ENCODE measurements around the gene PKD2L1.

The PKD2L1 gene

GRCh38 chr10:100239851-100240250, 90.2 kb downstream of the PKD2L1 start:
- Histone ChIP-seq H3K27me3 (ENCODE audit: insufficient read depth, insufficient read length) (no peaks in the 10 kb centered on the region), H3K9ac (ENCODE audit: insufficient read length, low read depth) (no peak overlapping the region), H3K4me1 (ENCODE audit: insufficient read depth, insufficient read length) (no peaks in the 10 kb centered on the region), H3K4me3 (ENCODE audit: insufficient read length, low read depth) (no peak overlapping the region), H3K9me3 (ENCODE audit: insufficient read depth, low read length) (no peaks in the 10 kb centered on the region), H3K36me3 (ENCODE audit: insufficient read depth, insufficient read length, low read length) (peaks cover 50% of the 10 kb centered on the region)
- no peak for DNase-seq (ENCODE audit: low read depth, low spot score)
- TF ChIP-seq SUZ12 (IDR thresholded peaks at IDR 0.05; ENCODE audit: extremely low read depth, insufficient read depth, insufficient read length): no peak
- TF ChIP-seq ZNF274 (IDR thresholded peaks at IDR 0.05; ENCODE audit: low read depth, low read length): no peak
- TF ChIP-seq YY1 (IDR thresholded peaks at IDR 0.05; ENCODE audit: insufficient read depth, insufficient read length): no peak

- Histone ChIP-seq H3K9ac (ENCODE audit: insufficient read length, low read depth) (no peak overlapping the region), H3K36me3 (ENCODE audit: insufficient read depth, insufficient read length, low read length) (peaks cover 55% of the 10 kb centered on the region), H3K9me3 (ENCODE audit: insufficient read depth, low read length) (no peaks in the 10 kb centered on the region), H3K4me1 (ENCODE audit: insufficient read depth, insufficient read length) (no peaks in the 10 kb centered on the region), H3K4me3 (ENCODE audit: insufficient read length, low read depth) (no peak overlapping the region), H3K27me3 (ENCODE audit: insufficient read depth, insufficient read length) (no peaks in the 10 kb centered on the region)
- DNase-seq (ENCODE audit: low read depth, low spot score): no peak
- TF ChIP-seq SUZ12 (IDR thresholded peaks at IDR 0.05; ENCODE audit: extremely low read depth, insufficient read depth, insufficient read length) (no peak), ZNF274 (IDR thresholded peaks at IDR 0.05; ENCODE audit: low read depth, low read length) (no peak), YY1 (IDR thresholded peaks at IDR 0.05; ENCODE audit: insufficient read depth, insufficient read length) (no peak)
Observed at GRCh38 chr10:100238429-100238828, 91.6 kb downstream of the PKD2L1 start.
